Measurements from ENCODE around the gene MRAP2.
"Not testable (repeated sequence)": the region's sequence is repeated elsewhere in the genome, so short reads cannot be mapped to it uniquely, and the experiment has no call there.

Gene MRAP2

GRCh38 chr6:84026721-84027164, 6.8 kb upstream of the MRAP2 start:
- Histone ChIP-seq H3K79me2 (no peaks in the 10 kb centered on the region), H3K4me3 (ENCODE audit: low read depth, low read length) (no peak overlapping the region), H2AFZ (peak overlapping the region; percentile 73), H3K4me2 (ENCODE audit: low read length) (no peak overlapping the region), H3K9me3 (ENCODE audit: control insufficient read depth, low read length) (no peaks in the 10 kb centered on the region), H3K9ac (no peak overlapping the region), H3K4me1 (peaks cover 17% of the 10 kb centered on the region), H3K27ac (peak overlapping the region; percentile 31), H3K27me3 (ENCODE audit: control insufficient read depth, insufficient read depth, low read length) (no peaks in the 10 kb centered on the region), H3K36me3 (ENCODE audit: control insufficient read depth, insufficient read depth, low read length) (no peaks in the 10 kb centered on the region)
- TF ChIP-seq, protein P1, sequence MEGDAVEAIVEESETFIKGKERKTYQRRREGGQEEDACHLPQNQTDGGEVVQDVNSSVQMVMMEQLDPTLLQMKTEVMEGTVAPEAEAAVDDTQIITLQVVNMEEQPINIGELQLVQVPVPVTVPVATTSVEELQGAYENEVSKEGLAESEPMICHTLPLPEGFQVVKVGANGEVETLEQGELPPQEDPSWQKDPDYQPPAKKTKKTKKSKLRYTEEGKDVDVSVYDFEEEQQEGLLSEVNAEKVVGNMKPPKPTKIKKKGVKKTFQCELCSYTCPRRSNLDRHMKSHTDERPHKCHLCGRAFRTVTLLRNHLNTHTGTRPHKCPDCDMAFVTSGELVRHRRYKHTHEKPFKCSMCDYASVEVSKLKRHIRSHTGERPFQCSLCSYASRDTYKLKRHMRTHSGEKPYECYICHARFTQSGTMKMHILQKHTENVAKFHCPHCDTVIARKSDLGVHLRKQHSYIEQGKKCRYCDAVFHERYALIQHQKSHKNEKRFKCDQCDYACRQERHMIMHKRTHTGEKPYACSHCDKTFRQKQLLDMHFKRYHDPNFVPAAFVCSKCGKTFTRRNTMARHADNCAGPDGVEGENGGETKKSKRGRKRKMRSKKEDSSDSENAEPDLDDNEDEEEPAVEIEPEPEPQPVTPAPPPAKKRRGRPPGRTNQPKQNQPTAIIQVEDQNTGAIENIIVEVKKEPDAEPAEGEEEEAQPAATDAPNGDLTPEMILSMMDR (IDR thresholded peaks at IDR 0.05): no peak

- Histone ChIP-seq H3K9me3 (ENCODE audit: control insufficient read depth, low read length) (no peaks in the 10 kb centered on the region), H2AFZ (no peak overlapping the region), H3K27ac (no peak overlapping the region), H3K36me3 (ENCODE audit: control insufficient read depth, insufficient read depth, low read length) (no peaks in the 10 kb centered on the region), H3K4me3 (ENCODE audit: low read depth, low read length) (no peak overlapping the region), H3K9ac (no peak overlapping the region), H3K27me3 (ENCODE audit: control insufficient read depth, insufficient read depth, low read length) (no peaks in the 10 kb centered on the region), H3K79me2 (no peaks in the 10 kb centered on the region), H3K4me1 (peaks cover 17% of the 10 kb centered on the region), H3K4me2 (ENCODE audit: low read length) (no peak overlapping the region)
- TF ChIP-seq, protein P1 (IDR thresholded peaks at IDR 0.05): no peak
Measured at GRCh38 chr6:84027340-84028181, 6.0 kb upstream of the MRAP2 start.

DNA sequence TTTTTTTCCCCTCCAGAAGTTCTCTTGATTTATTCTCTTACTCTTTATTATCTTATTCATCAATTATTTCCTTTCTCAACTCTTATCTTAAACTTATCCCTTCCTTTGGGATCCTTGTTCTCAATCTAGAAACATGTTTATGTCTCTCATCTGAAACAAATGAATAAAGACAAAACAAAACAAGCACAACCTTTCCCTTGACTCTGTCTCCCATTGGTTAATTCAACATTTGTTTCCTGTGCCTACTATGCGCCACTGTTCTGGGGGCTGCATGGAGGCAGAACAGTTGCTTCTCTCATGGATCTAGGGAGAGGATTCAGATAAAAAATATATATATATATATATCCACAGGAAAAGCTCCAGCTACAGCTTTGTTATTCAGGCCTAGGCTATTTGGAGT, 5.2 kb upstream of the MRAP2 start:
- Histone ChIP-seq H3K27me3 (ENCODE audit: control insufficient read depth, insufficient read depth, low read length) (no peaks in the 10 kb centered on the region), H3K27ac (no peak overlapping the region), H3K9me3 (ENCODE audit: control insufficient read depth, low read length) (no peaks in the 10 kb centered on the region), H3K36me3 (ENCODE audit: control insufficient read depth, insufficient read depth, low read length) (no peaks in the 10 kb centered on the region), H3K4me2 (ENCODE audit: low read length) (no peak overlapping the region), H3K9ac (no peak overlapping the region), H3K4me3 (ENCODE audit: low read depth, low read length) (no peak overlapping the region), H3K79me2 (no peaks in the 10 kb centered on the region), H2AFZ (no peak overlapping the region), H3K4me1 (peaks cover 17% of the 10 kb centered on the region)
- TF ChIP-seq, protein P1 (IDR thresholded peaks at IDR 0.05): no peak

DNA sequence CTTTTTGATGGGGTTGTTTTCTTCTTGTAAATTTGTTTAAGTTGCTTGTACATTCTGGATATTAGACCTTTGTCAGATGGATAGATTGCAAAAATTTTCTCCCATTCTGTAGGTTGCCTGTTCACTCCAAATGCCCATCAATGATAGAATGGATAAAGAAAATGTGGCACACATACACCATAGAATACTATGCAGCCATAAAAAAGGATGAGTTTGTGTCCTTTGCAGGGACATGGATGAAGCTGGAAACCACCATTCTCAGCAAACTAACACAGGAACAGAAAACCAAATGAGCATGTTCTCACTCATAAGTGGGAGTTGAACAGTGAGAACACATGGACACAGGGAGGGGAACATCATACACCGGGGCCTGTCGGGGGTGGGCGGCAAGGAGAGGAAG, 1.6 kb upstream of the MRAP2 start:
- not testable (repeated sequence) for H3K36me3 ChIP-seq (ENCODE audit: control insufficient read depth, insufficient read depth, low read length); H3K4me3 ChIP-seq (ENCODE audit: low read depth, low read length); H3K9ac ChIP-seq; H3K4me1 ChIP-seq; H3K4me2 ChIP-seq (ENCODE audit: low read length); H3K79me2 ChIP-seq; H3K9me3 ChIP-seq (ENCODE audit: control insufficient read depth, low read length); H2AFZ ChIP-seq; H3K27ac ChIP-seq; H3K27me3 ChIP-seq (ENCODE audit: control insufficient read depth, insufficient read depth, low read length)

- no peak overlapping the region for H3K4me3 ChIP-seq (ENCODE audit: low read depth, low read length)
- no peak overlapping the region for H2AFZ ChIP-seq
Measured at GRCh38 chr6:84035484-84035883, 1.9 kb downstream of the MRAP2 start.

More at GRCh38 chr6:84035484-84035883, 1.9 kb downstream of the MRAP2 start:
- TF ChIP-seq, protein P1 (IDR thresholded peaks at IDR 0.05): no peak
- H3K4me2 ChIP-seq (ENCODE audit: low read length): no peak overlapping the region
- H3K9ac ChIP-seq: no peak overlapping the region
- no peaks in the 10 kb centered on the region for H3K27me3 ChIP-seq (ENCODE audit: control insufficient read depth, insufficient read depth, low read length)
- no peak overlapping the region for H3K27ac ChIP-seq
- H3K4me1 ChIP-seq: no peaks in the 10 kb centered on the region
- H3K79me2 ChIP-seq: no peaks in the 10 kb centered on the region
- H3K36me3 ChIP-seq (ENCODE audit: control insufficient read depth, insufficient read depth, low read length): no peaks in the 10 kb centered on the region
- no peaks in the 10 kb centered on the region for H3K9me3 ChIP-seq (ENCODE audit: control insufficient read depth, low read length)

All from parathyroid adenoma (tissue), 2 donors.